PFSK-1 (cell line): Measurements from ENCODE around the gene CRADD.

Source experiments
- POLR2AphosphoS5 ChIP-seq: IDR thresholded peaks from 2 replicates; pipeline ENCODE4 v1.6.1; 2012; ENCODE audit warnings: low read depth, mild to moderate bottlenecking, control low read depth, low read length, moderate library complexity
- TAF1 ChIP-seq: IDR thresholded peaks from 2 replicates; pipeline ENCODE4 v1.6.1; 2012; ENCODE audit warnings: low read length, control low read depth, borderline replicate concordance; ENCODE audit not compliant: insufficient read depth

DNA sequence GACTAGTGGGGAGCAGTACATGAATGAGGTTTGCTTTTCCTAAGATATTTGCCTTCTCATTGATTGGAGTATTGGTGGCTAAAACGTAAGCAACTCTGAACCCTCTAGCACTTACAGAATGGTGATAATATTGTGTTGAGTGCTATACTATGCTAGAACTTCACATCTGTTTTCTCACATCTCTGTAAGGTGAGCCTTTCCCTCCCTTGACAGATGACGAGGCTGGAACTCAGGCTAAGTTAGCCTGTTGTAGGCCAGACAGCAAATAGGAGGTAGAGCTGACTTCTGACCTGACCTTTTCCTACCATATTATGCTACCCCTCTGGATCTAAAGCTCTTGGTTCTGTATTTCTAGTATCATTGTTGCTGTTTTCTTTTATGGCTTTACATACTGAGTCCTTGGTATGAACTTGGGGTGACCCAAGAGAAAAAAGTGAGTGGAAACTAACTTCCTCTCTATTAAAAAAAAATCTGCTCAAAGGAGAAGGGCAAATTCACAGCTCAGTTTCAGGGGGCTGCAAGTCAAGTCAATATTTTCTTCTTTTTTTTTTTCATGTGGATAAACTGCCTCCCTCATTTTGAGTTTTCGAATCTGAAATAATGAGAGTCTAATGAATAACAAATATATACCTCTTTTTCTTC is 85.9 kb downstream of the CRADD start:
- no peak for TF ChIP-seq TAF1
- TF ChIP-seq POLR2AphosphoS5: no peak
